ENCODE measurements around the gene NCS1.

DNA sequence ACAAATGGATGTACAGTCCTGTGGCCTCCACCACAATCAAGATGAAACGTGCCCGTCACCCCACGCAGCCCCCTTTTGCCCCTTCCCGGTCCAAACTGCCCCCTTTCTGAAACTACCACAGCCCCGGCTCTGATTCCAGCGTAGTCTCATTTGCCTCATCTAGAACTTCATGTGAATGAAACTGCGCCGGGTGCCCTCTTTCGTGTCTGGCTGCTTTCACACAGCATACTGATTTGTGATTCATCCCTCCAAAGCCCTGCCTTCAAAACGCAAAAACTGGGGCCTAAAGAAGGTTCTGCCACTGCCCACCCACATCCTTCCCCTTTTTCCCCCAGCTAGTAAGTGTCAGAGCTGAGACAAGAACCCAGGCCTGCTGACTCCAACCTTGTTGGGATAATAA lies 31.5 kb upstream of the NCS1 start:
- TF ChIP-seq GATA3 (IDR thresholded peaks at IDR 0.05; ENCODE audit: low read depth, low read length) (no peak), GATA2 (IDR thresholded peaks at IDR 0.05; ENCODE audit: low read depth, low read length) (no peak)

Data from SH-SY5Y (cell line).